Measurements from ENCODE around the gene PI4KA. TPM values are rescaled to one million over a fixed set of nuclear protein-coding genes. Genes with fewer than 3 reads are reported as not detected.

PI4KA gene
- total and polyA plus RNA-seq, 2 of the 13 experiments (the other 11 are each of a cell fraction or from before 2014, with no cell fraction given): 27.4 to 56.4 TPM

DNA sequence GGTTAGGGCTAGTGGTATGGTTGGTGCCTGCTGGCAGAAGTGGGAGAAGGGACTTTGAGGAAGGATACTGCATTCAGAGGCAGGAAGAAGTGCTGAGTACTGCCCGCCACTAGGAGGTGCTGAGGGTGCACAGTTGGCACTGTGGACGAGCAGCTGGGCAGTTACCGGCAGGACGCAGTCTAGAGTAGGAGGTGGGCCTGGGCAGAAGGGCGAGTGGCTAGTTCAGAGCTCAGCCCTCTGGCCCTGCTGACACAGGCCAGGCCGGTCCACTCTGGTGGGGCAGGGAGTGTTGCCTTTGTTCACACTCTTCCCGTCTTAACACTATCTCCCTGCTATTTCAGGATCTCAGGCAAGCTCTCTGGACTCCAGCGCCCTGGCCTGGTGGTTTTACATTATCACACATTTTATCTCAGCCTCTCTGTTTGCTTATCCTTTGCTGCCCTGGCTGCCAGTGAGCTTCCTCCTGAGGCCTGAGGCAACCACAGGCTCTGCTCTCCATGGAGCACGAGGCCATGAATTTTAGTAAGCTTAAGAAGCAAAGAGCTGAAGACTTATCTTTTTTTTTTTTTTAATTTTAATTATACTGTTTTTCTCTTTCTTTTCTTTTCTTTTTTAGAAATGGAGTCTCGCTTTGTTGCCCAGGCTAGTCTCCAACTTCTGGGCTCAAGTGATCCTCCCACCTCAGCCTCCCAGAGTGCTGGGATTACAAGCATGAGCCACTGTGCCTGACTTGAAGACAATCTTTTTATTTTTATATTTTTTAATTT is 27.1 kb upstream of the PI4KA start (continued):
- TF ChIP-seq HNRNPLL (IDR thresholded peaks at IDR 0.05; ENCODE audit: low read depth, low read length, poor library complexity, severe bottlenecking) (peak; percentile 13), ZNF431 (CRISPR knock-in tag; IDR thresholded peaks at IDR 0.05; ENCODE audit: borderline replicate concordance, low read depth) (no peak), NR2F1 (CRISPR knock-in tag; IDR thresholded peaks at IDR 0.05) (no peak), ZNF605 (CRISPR knock-in tag; IDR thresholded peaks at IDR 0.05) (peak; percentile 59), CBX2 (IDR thresholded peaks at IDR 0.05; ENCODE audit: low read depth, low read length) (no peak), CBX2 (CRISPR knock-in tag; IDR thresholded peaks at IDR 0.05; ENCODE audit: low read depth) (no peak), ZFP1 (CRISPR knock-in tag; IDR thresholded peaks at IDR 0.05) (peak; percentile 61; the same call in 1 of the 2 replicates), ZEB1 (IDR thresholded peaks at IDR 0.05; ENCODE audit: insufficient replicate concordance, low read depth) (no peak), HOXA9 (CRISPR knock-in tag; IDR thresholded peaks at IDR 0.05; ENCODE audit: borderline replicate concordance) (no peak), FOSL1 (CRISPR knock-in tag; IDR thresholded peaks at IDR 0.05; ENCODE audit: borderline replicate concordance) (no peak), ZFP36 (IDR thresholded peaks at IDR 0.05; ENCODE audit: borderline replicate concordance, low read depth, low read length, partially characterized antibody) (no peak), PRMT3 (CRISPR knock-in tag; IDR thresholded peaks at IDR 0.05; ENCODE audit: borderline replicate concordance, low read depth) (no peak), RORA (CRISPR knock-in tag; IDR thresholded peaks at IDR 0.05) (no peak), NR3C1 (CRISPR knock-in tag; IDR thresholded peaks at IDR 0.05) (no peak), FLYWCH1 (CRISPR knock-in tag; IDR thresholded peaks at IDR 0.05) (no peak), HNF4A (CRISPR knock-in tag; IDR thresholded peaks at IDR 0.05) (peak; percentile 61), KAT7 (CRISPR knock-in tag; IDR thresholded peaks at IDR 0.05; ENCODE audit: borderline replicate concordance) (peak; percentile 35; the same call in 1 of the 2 replicates)
- TF ChIP-seq, protein P1, sequence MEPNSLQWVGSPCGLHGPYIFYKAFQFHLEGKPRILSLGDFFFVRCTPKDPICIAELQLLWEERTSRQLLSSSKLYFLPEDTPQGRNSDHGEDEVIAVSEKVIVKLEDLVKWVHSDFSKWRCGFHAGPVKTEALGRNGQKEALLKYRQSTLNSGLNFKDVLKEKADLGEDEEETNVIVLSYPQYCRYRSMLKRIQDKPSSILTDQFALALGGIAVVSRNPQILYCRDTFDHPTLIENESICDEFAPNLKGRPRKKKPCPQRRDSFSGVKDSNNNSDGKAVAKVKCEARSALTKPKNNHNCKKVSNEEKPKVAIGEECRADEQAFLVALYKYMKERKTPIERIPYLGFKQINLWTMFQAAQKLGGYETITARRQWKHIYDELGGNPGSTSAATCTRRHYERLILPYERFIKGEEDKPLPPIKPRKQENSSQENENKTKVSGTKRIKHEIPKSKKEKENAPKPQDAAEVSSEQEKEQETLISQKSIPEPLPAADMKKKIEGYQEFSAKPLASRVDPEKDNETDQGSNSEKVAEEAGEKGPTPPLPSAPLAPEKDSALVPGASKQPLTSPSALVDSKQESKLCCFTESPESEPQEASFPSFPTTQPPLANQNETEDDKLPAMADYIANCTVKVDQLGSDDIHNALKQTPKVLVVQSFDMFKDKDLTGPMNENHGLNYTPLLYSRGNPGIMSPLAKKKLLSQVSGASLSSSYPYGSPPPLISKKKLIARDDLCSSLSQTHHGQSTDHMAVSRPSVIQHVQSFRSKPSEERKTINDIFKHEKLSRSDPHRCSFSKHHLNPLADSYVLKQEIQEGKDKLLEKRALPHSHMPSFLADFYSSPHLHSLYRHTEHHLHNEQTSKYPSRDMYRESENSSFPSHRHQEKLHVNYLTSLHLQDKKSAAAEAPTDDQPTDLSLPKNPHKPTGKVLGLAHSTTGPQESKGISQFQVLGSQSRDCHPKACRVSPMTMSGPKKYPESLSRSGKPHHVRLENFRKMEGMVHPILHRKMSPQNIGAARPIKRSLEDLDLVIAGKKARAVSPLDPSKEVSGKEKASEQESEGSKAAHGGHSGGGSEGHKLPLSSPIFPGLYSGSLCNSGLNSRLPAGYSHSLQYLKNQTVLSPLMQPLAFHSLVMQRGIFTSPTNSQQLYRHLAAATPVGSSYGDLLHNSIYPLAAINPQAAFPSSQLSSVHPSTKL (CRISPR knock-in tag; IDR thresholded peaks at IDR 0.05): peak; percentile 63; the same call in 1 of the 2 replicates
- TF ChIP-seq, protein P2, sequence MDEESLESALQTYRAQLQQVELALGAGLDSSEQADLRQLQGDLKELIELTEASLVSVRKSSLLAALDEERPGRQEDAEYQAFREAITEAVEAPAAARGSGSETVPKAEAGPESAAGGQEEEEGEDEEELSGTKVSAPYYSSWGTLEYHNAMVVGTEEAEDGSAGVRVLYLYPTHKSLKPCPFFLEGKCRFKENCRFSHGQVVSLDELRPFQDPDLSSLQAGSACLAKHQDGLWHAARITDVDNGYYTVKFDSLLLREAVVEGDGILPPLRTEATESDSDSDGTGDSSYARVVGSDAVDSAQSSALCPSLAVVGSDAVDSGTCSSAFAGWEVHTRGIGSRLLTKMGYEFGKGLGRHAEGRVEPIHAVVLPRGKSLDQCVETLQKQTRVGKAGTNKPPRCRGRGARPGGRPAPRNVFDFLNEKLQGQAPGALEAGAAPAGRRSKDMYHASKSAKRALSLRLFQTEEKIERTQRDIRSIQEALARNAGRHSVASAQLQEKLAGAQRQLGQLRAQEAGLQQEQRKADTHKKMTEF (CRISPR knock-in tag; IDR thresholded peaks at IDR 0.05): peak; percentile 86
- TF ChIP-seq, protein P3, sequence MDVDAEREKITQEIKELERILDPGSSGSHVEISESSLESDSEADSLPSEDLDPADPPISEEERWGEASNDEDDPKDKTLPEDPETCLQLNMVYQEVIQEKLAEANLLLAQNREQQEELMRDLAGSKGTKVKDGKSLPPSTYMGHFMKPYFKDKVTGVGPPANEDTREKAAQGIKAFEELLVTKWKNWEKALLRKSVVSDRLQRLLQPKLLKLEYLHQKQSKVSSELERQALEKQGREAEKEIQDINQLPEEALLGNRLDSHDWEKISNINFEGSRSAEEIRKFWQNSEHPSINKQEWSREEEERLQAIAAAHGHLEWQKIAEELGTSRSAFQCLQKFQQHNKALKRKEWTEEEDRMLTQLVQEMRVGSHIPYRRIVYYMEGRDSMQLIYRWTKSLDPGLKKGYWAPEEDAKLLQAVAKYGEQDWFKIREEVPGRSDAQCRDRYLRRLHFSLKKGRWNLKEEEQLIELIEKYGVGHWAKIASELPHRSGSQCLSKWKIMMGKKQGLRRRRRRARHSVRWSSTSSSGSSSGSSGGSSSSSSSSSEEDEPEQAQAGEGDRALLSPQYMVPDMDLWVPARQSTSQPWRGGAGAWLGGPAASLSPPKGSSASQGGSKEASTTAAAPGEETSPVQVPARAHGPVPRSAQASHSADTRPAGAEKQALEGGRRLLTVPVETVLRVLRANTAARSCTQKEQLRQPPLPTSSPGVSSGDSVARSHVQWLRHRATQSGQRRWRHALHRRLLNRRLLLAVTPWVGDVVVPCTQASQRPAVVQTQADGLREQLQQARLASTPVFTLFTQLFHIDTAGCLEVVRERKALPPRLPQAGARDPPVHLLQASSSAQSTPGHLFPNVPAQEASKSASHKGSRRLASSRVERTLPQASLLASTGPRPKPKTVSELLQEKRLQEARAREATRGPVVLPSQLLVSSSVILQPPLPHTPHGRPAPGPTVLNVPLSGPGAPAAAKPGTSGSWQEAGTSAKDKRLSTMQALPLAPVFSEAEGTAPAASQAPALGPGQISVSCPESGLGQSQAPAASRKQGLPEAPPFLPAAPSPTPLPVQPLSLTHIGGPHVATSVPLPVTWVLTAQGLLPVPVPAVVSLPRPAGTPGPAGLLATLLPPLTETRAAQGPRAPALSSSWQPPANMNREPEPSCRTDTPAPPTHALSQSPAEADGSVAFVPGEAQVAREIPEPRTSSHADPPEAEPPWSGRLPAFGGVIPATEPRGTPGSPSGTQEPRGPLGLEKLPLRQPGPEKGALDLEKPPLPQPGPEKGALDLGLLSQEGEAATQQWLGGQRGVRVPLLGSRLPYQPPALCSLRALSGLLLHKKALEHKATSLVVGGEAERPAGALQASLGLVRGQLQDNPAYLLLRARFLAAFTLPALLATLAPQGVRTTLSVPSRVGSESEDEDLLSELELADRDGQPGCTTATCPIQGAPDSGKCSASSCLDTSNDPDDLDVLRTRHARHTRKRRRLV (CRISPR knock-in tag; IDR thresholded peaks at IDR 0.05): no peak

Data from HepG2 (cell line).